GM12892 (cell line): ENCODE results near the gene ZDHHC12.

Experiments
- POLR2A ChIP-seq: IDR thresholded peaks from 2 replicates; pipeline ENCODE4 v1.6.1; 2011; ENCODE audit warnings: low read depth, low read length, control low read depth
- POLR2AphosphoS5 ChIP-seq: IDR thresholded peaks from 2 replicates; pipeline ENCODE4 v1.6.1; 2011; ENCODE audit warnings: low read depth, low read length, control low read depth

- no peak for TF ChIP-seq POLR2A
- no peak for TF ChIP-seq POLR2AphosphoS5
These were observed 38.1 kb downstream of the ZDHHC12 start for GRCh38 chr9:128685636-128686489.
